Endothelial cell of umbilical vein (primary cell): ENCODE measurements around the gene RFX6. TPM values are rescaled to one million over a fixed set of nuclear protein-coding genes. Genes with fewer than 3 reads are reported as not detected.

ENCODE experiments used
- BruUV-seq: library from RNA; stranded (reverse); fragments of 400-500 nt; replicated peaks from 2 replicates; lab custom pipeline; 2021; lab: Mats Ljungman, UMichigan
- CTCF ChIA-PET: fragments of 300-600, 350-600 bp; sonication (Branson Sonifier 250); formaldehyde crosslinking; loops from one replicate; lab custom pipeline; 2021; ENCODE audit warnings: antibody characterized with exemption, inconsistent platforms; lab: Charles Lee
- POLR2A ChIA-PET: fragments of 300-600, 350-600 bp; sonication (Branson Sonifier 250); formaldehyde crosslinking; loops from one replicate; lab custom pipeline; 2021; ENCODE audit warnings: antibody characterized with exemption, inconsistent platforms; lab: Charles Lee
- DNase-seq: peaks from one replicate; pipeline ENCODE4 v3.0.0-alpha.2; 2011; ENCODE audit warnings: low read depth, low spot score
- FAIRE-seq: peaks from 2 replicates; lab custom pipeline; 2011; peaks lifted over from hg19 to GRCh38; lab: Jason Lieb, UNC
- H2AFZ ChIP-seq: 2 replicates; pipeline ENCODE4 v1.6.0; 2012; ENCODE audit warnings: low read depth, low read length, control low read depth, inconsistent platforms
- H3K27ac ChIP-seq: 2 replicates; pipeline ENCODE4 v1.5.1; 2011; ENCODE audit warnings: low read depth, mild to moderate bottlenecking, control low read depth, low read length, moderate library complexity; ENCODE audit not compliant: insufficient read depth
- H3K27me3 ChIP-seq, 2 experiments: 2 replicates each; pipeline versions ENCODE4 v1.6.0 to v1.6.1; 2011; ENCODE audit warnings: low read length in 2 of 2, mixed read lengths in 1 of 2; ENCODE audit not compliant: control insufficient read depth in 2 of 2, insufficient read depth in 2 of 2
- H3K36me3 ChIP-seq, 2 experiments: 2 replicates in 1 of 2; 3 replicates in 1 of 2; pipeline ENCODE4 v1.5.1; 2011; ENCODE audit warnings: low read length in 2 of 2, mild to moderate bottlenecking in 1 of 2, moderate library complexity in 1 of 2; ENCODE audit not compliant: control insufficient read depth in 2 of 2, insufficient read depth in 2 of 2; ENCODE audit errors: extremely low read depth in 1 of 2
- H3K4me1 ChIP-seq: 3 replicates; pipeline ENCODE4 v1.5.1; 2011; ENCODE audit warnings: mild to moderate bottlenecking, low read length; ENCODE audit not compliant: control insufficient read depth, insufficient read depth; ENCODE audit errors: extremely low read depth
- H3K4me2 ChIP-seq: 2 replicates; pipeline ENCODE4 v1.6.1; 2011; ENCODE audit warnings: low read length, control low read depth, mixed read lengths; ENCODE audit not compliant: insufficient read depth
- H3K4me3 ChIP-seq, 3 experiments: fragments of 200-600 bp in 1 of 3; sonication (generic), shearing (Covaris generic) in 1 of 3; replicated peaks in 1 of 3; 2 replicates each; pipeline ENCODE4 v1.5.1; 2011 to 2016; ENCODE audit warnings: control low read depth in 3 of 3, low read length in 3 of 3, mild to moderate bottlenecking in 2 of 3, inconsistent platforms in 1 of 3, low read depth in 1 of 3, moderate library complexity in 1 of 3; ENCODE audit not compliant: insufficient read depth in 1 of 3
- H3K79me2 ChIP-seq: 2 replicates; pipeline ENCODE4 v1.6.0; 2012; ENCODE audit warnings: low read length, inconsistent platforms; ENCODE audit not compliant: control insufficient read depth, insufficient read depth
- H3K9ac ChIP-seq: replicated peaks from 2 replicates; pipeline ENCODE3; 2011; ENCODE audit warnings: low read length, control low read depth; ENCODE audit not compliant: insufficient read depth; ENCODE audit errors: extremely low read depth
- H3K9me1 ChIP-seq: replicated peaks from 3 replicates; pipeline ENCODE4 v1.6.0; 2011; ENCODE audit warnings: mild to moderate bottlenecking, low read length; ENCODE audit not compliant: control insufficient read depth, insufficient read depth; ENCODE audit errors: extremely low read depth
- H3K9me3 ChIP-seq: replicated peaks from 2 replicates; pipeline ENCODE4 v1.5.1; 2012; ENCODE audit warnings: low read length, inconsistent platforms; ENCODE audit not compliant: control insufficient read depth, insufficient read depth
- H4K20me1 ChIP-seq: replicated peaks from 2 replicates; pipeline ENCODE3; 2011; ENCODE audit warnings: mild to moderate bottlenecking, low read length; ENCODE audit not compliant: control insufficient read depth, insufficient read depth; ENCODE audit errors: extremely low read depth
- CTCF ChIP-seq, 2 donors: IDR thresholded peaks; 1 replicate in 1 of 2; 2 replicates in 1 of 2; pipeline ENCODE4 v1.5.1; 2011; ENCODE audit warnings: low read length in 2 of 2, mild to moderate bottlenecking in 2 of 2, moderate library complexity in 2 of 2, control low read depth in 1 of 2, inconsistent platforms in 1 of 2, low read depth in 1 of 2; ENCODE audit not compliant: insufficient read depth in 1 of 2; ENCODE audit errors: extremely low read depth in 1 of 2
- EZH2 ChIP-seq: IDR thresholded peaks from 2 replicates; pipeline ENCODE4 v1.6.1; 2012; ENCODE audit warnings: borderline replicate concordance, low read depth, mild to moderate bottlenecking, moderate library complexity, low read length, inconsistent platforms; ENCODE audit not compliant: severe bottlenecking
- FOS ChIP-seq: IDR thresholded peaks from 2 replicates; pipeline ENCODE4 v1.6.1; 2011; ENCODE audit warnings: mild to moderate bottlenecking, low read length, moderate library complexity, borderline replicate concordance; ENCODE audit not compliant: insufficient read depth
- GATA2 ChIP-seq: IDR thresholded peaks from 2 replicates; pipeline ENCODE4 v1.7.0; 2011; ENCODE audit warnings: low read depth, mild to moderate bottlenecking, moderate library complexity, mixed read lengths, low read length; ENCODE audit not compliant: insufficient read length, insufficient read depth
- JUN ChIP-seq: IDR thresholded peaks from 2 replicates; pipeline ENCODE4 v1.6.1; 2011; ENCODE audit warnings: borderline replicate concordance, low read depth; ENCODE audit not compliant: insufficient read length, insufficient read depth
- MYC ChIP-seq: IDR thresholded peaks from one replicate; pipeline ENCODE4 v1.6.1; 2011; ENCODE audit warnings: mild to moderate bottlenecking, low read depth, low read length
- POLR2A ChIP-seq: IDR thresholded peaks from 2 replicates; pipeline ENCODE4 v1.6.1; 2012; ENCODE audit warnings: low read depth, mild to moderate bottlenecking, control low read depth, low read length
- POLR2AphosphoS5 ChIP-seq: IDR thresholded peaks from 2 replicates; pipeline ENCODE4 v1.6.1; 2012; ENCODE audit warnings: low read depth, mild to moderate bottlenecking, control low read depth, low read length, moderate library complexity; ENCODE audit not compliant: insufficient read depth
- dilution Hi-C: fragments of 300-500 bp; cut with MboI; formaldehyde crosslinking; loops from one replicate; pipeline ENCODE4 v1.15.0; 2019; ENCODE audit warnings: low sequenced_read_pairs; ENCODE audit not compliant: extremely low pct_ligation_motif_present
- intact Hi-C: fragments of 100-400 bp; cut with micrococcal nuclease; formaldehyde crosslinking; loops from one replicate; pipeline ENCODE4 v1.10.0; 2022
- polyA plus RNA-seq, 4 experiments: library from polyadenylated mRNA; depleted of rRNA in 3 of 4; stranded (reverse) in 3 of 4; unstranded in 1 of 4; fragments of >200 nt; gene quantifications; 2 replicates each; pipeline versions ENCODE4 v1.2.1 to v1.2.3, GENCODE V29; 2011 to 2012; ENCODE audit warnings: missing spikeins in 1 of 4
- total RNA-seq: library from RNA; stranded (reverse); gene quantifications from 2 replicates; pipeline ENCODE4 v1.2.3, GENCODE V29; 2021
- TF ChIP-seq, protein P1 (sequence below): IDR thresholded peaks from 2 replicates; pipeline ENCODE4 v1.6.1; 2011; ENCODE audit not compliant: insufficient read depth, insufficient read length

Gene RFX6
- total and polyA plus RNA-seq, 2 donors (not counting 3 experiments of a cell fraction or from before 2014, with no cell fraction given), result not detected

GRCh38 chr6:116955773-116956172, 78.7 kb downstream of the RFX6 start:
- Histone ChIP-seq H3K79me2 (no peaks in the 10 kb centered on the region), H3K9ac (no peak overlapping the region), H3K9me3 (no peaks in the 10 kb centered on the region), H3K4me3 (no peak overlapping the region), H3K4me2 (no peak overlapping the region), H3K27ac (no peak overlapping the region), H3K36me3 (no peaks in the 10 kb centered on the region), H3K4me1 (no peaks in the 10 kb centered on the region), H3K27me3 (no peaks in the 10 kb centered on the region), H4K20me1 (no peaks in the 10 kb centered on the region), H3K9me1 (no peaks in the 10 kb centered on the region), H2AFZ (no peak overlapping the region)
- no peak for FAIRE-seq
- TF ChIP-seq, protein P1, sequence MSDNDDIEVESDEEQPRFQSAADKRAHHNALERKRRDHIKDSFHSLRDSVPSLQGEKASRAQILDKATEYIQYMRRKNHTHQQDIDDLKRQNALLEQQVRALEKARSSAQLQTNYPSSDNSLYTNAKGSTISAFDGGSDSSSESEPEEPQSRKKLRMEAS, result no peak
- TF ChIP-seq MYC (no peak), GATA2 (no peak), JUN (no peak), POLR2A (no peak), EZH2 (no peak), FOS (no peak), CTCF (IDR thresholded peaks at IDR 0.05; ENCODE audit: extremely low read depth in 1 of 2, insufficient read depth in 1 of 2, low read depth in 1 of 2, low read length in 2 of 2) (no peak), POLR2AphosphoS5 (no peak)
- no peak for DNase-seq
- ChIA-PET CTCF (no interaction called here), POLR2A (no interaction called here)
- dilution Hi-C loops, result no loop called here
- intact Hi-C loops, result no loop called here
- BruUV-seq, result no TSS peak
